Placental epithelial cell (primary cell): ENCODE results near the gene MGLL. TPM values are rescaled to one million over a fixed set of nuclear protein-coding genes. Genes with fewer than 3 reads are reported as not detected.

ENCODE experiments used
- total RNA-seq: library from RNA; depleted of rRNA; stranded (reverse); fragments of >200 nt; gene quantifications from 2 replicates; pipeline ENCODE4 v1.2.3, GENCODE V29; 2012

The MGLL gene
- total RNA-seq = 16.9 and 23.2 TPM in 2 replicates

GRCh38 chr3:127822041-127822681 is at the start of gene MGLL:
Gene MGLL (minus strand): TSS chr3:127822515. CDS start chr3:127822318, 197 bp downstream.

GRCh38 chr3:127672429-127673190 is 149.7 kb downstream of the MGLL start, which contains the start of gene ABTB1:
Gene ABTB1 (plus strand): TSS chr3:127672952. CDS start chr3:127673026, 74 bp downstream.

Other genes starting within 250 kb of the MGLL start
- gene TPRA1, start 231.8 kb downstream of the MGLL start, total RNA-seq = 72.6 and 93.9 TPM in 2 replicates
- gene MCM2, start 224.1 kb downstream of the MGLL start, total RNA-seq = 29.6 and 47.5 TPM in 2 replicates
- gene PODXL2, start 193.3 kb downstream of the MGLL start, total RNA-seq = 0.39 and 0.76 TPM in 2 replicates
- gene ABTB1, start 149.6 kb downstream of the MGLL start, total RNA-seq = 11.7 and 12.2 TPM in 2 replicates
- not detected in 2 replicates for gene KBTBD12, start 92.7 kb upstream of the MGLL start, total RNA-seq
- 152 and 329 TPM in 2 replicates for gene SEC61A1, start 229.9 kb upstream of the MGLL start, total RNA-seq